Heart right ventricle (tissue), 16 donors: Measurements from ENCODE around the gene KCP. TPM values are rescaled to one million over a fixed set of nuclear protein-coding genes. Genes with fewer than 3 reads are reported as not detected.

Experiments used
- ATAC-seq, 8 donors: fragments of 200-7000 bp; cut with Tn5 transposase; one replicate each; pipeline ENCODE4 v1.9.1; 2020; ENCODE audit warnings: mild to moderate bottlenecking in 8 of 8, moderate library complexity in 8 of 8, moderate number of reproducible peaks in 1 of 8
- DNase-seq, 2 donors: peaks; one replicate each; pipeline ENCODE4 v3.0.0-alpha.2; 2020
- H3K27ac ChIP-seq, 10 donors: fragments of 200-600 bp; sonication (generic) in 2 of 10; one replicate each; pipeline versions ENCODE4 v1.5.0 to v1.8.0; 2020 to 2022; ENCODE audit warnings: mild to moderate bottlenecking in 3 of 10
- H3K27me3 ChIP-seq, 7 donors: fragments of 200-600 bp; one replicate each; pipeline ENCODE4 v1.8.0; 2021 to 2022; ENCODE audit warnings: mild to moderate bottlenecking in 2 of 7
- H3K36me3 ChIP-seq, 9 donors: fragments of 200-600 bp; sonication (generic) in 1 of 9; one replicate each; pipeline versions ENCODE4 v1.5.0 to v1.8.0; 2020 to 2022; ENCODE audit warnings: mild to moderate bottlenecking in 2 of 9
- H3K4me1 ChIP-seq, 9 donors: fragments of 200-600 bp; sonication (generic) in 1 of 9; one replicate each; pipeline versions ENCODE4 v1.5.0 to v1.8.0; 2020 to 2022; ENCODE audit warnings: mild to moderate bottlenecking in 4 of 9
- H3K4me3 ChIP-seq, 10 donors: fragments of 200-600 bp; sonication (generic) in 2 of 10; one replicate each; pipeline versions ENCODE4 v1.5.0 to v1.8.0; 2020 to 2022; ENCODE audit warnings: mild to moderate bottlenecking in 7 of 10, moderate library complexity in 2 of 10
- H3K9me3 ChIP-seq, 11 donors: fragments of 200-600 bp in 10 of 11; sonication (generic) in 2 of 11; one replicate each; pipeline versions ENCODE4 v1.5.0 to v1.8.0; 2013 to 2022; ENCODE audit warnings: mild to moderate bottlenecking in 2 of 11, control low read depth in 1 of 11, moderate library complexity in 1 of 11
- WGBS, 2 donors: extraction: QIAGEN DNeasy Blood & Tissue Kit; methylation state at CpG; one replicate each; pipeline ENCODE4 v1.1.7; 2013; ENCODE audit warnings: inconsistent platforms in 1 of 2; 5-methylcytosine and 5-hydroxymethylcytosine counted together
- intact Hi-C, 10 donors: fragments of 100-400 bp; cut with DNase I; formaldehyde crosslinking; loops; one replicate each; pipeline versions ENCODE4 v1.11.1 to v1.14.2; 2022
- polyA plus RNA-seq, 2 donors: library from polyadenylated mRNA; stranded (reverse); fragments of 200-250 nt; gene quantifications; one replicate each; pipeline ENCODE4 v1.2.3, GENCODE V29; 2013
- total RNA-seq, 10 donors: library from RNA; stranded (reverse); fragmentation: NEBNext Ultra II Directional in 3 of 10; extraction: Animal tissue kit (Norgen Biotek cat#: 25700) in 3 of 10; gene quantifications; one replicate each; pipeline versions ENCODE4 v1.2.1 to v1.2.4, GENCODE V29; 2021 to 2023
- TF ChIP-seq, protein P1 (sequence below), 9 donors: fragments of 200-600 bp; sonication (generic) in 2 of 9; IDR thresholded peaks; one replicate each; pipeline versions ENCODE4 v1.5.0 to v1.8.0; 2021 to 2022; ENCODE audit warnings: antibody characterized with exemption in 9 of 9, mild to moderate bottlenecking in 5 of 9, moderate library complexity in 1 of 9
- donor health status: Arrhythmogenic right ventricular cardiomyopathy.
- donor health status: ischemic (EF 13 %, LVEDD 7.1; RV severe dilation, severe dysfunction).
- donor health status: healthy with polysubstance abuse.
- donor health status: DM: no; HTN: yes; CAD: no.
- donor health status: DM: no; HTN: no; CAD: no.
- donor health status: ischemic (EF 25% LVEDD 6.9; RV normal size, moderate dysfunction).
- donor health status: ischemic (EF 25% LVEDD 5.7; RV mildly dilated, moderate dysfunction).
- donor health status: healthy.
- donor health status: DM: yes; HTN: yes; CAD: no.
- donor health status: Ischemic cardiomyopathy.
- donor health status: ischemic (EF 35%, LVEDD 5.7; RV mildly dilated, moderate dysfunction).
- donor health status: nonischemic (EF 11% LVEDD 7.7; RV severe dilation, severe dysfunction).
- donor health status: DM: yes; HTN: yes; CAD: no.
- donor health status: PGD.
- donor health status: ischemic (EF 29% LVEDD 5.4; RV normal size, mild dysfunction).
- donor health status: nonischemic (EF 23%, LVEDD 6.1; RV moderate dilation, normal function).

Gene KCP
- total and polyA plus RNA-seq, 12 donors = 0.09 to 0.44 (median 0.27) TPM

DNA sequence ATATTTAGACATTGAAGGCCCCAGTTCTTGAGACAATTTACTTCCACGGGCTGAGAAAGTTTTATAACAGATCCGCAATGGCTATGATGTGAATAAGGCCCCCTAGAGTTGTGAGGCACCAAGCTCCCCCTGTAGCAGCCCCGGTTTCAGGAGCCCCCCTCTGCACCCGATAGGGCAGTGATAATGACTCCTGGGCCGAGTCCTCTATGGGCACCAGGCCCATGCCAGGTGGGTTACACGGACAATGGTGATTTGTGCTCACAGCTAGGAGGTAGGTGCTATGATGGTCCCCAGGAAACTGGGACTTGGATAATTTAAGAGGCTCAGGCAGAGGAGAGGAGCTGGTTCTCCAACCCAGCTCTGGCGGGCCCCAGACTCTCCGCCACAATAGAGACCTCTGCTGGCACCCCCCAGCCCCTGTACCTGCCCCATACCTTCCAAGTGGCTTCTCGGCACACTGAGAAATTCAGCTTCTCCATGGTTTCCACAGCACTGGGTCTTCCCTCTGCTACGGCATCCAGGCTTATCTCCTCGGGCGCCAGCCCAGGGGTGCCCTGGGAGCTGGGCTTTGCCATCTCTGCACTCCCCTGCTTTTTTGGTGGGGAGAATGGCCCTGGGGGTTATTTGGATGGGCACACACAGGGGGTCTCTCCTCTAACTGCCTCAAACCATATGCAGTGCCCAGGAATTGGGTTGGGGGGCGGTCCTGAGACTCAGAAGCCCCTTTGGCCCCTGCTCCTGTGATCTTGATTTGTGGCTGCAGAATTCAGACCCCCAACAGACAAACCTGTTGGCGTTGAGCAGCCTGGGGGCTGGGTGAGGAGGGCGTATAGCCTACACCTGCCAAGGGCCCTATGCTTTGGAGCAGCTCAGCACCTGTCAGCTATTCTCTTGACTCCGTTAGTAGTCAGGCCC, 12.2 kb upstream of the KCP start:
- Histone ChIP-seq H3K27me3 (peaks cover 0 to 66% (median 35%) of the 10 kb centered on the region in 7 donors), H3K4me3 (no peak overlapping the region), H3K4me1 (peaks cover 0 to 4% (median 0%) of the 10 kb centered on the region in 9 donors), H3K36me3 (no peaks in the 10 kb centered on the region), H3K9me3 (no peaks in the 10 kb centered on the region), H3K27ac (no peak overlapping the region)
- ATAC-seq (peak in 2 of 8 donors; percentile 19 to 34), DNase-seq (no peak)
- TF ChIP-seq, protein P1, sequence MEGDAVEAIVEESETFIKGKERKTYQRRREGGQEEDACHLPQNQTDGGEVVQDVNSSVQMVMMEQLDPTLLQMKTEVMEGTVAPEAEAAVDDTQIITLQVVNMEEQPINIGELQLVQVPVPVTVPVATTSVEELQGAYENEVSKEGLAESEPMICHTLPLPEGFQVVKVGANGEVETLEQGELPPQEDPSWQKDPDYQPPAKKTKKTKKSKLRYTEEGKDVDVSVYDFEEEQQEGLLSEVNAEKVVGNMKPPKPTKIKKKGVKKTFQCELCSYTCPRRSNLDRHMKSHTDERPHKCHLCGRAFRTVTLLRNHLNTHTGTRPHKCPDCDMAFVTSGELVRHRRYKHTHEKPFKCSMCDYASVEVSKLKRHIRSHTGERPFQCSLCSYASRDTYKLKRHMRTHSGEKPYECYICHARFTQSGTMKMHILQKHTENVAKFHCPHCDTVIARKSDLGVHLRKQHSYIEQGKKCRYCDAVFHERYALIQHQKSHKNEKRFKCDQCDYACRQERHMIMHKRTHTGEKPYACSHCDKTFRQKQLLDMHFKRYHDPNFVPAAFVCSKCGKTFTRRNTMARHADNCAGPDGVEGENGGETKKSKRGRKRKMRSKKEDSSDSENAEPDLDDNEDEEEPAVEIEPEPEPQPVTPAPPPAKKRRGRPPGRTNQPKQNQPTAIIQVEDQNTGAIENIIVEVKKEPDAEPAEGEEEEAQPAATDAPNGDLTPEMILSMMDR (IDR thresholded peaks at IDR 0.05) = no peak
- intact Hi-C loops = no loop called here
- WGBS, 2 donors = 81 to 83% methylated on average over 16 of the region's 16 CpGs

GRCh38 chr7:128921866-128922440, 11.4 kb upstream of the KCP start:
- Histone ChIP-seq H3K27ac (no peak overlapping the region), H3K4me1 (peaks cover 0 to 4% (median 0%) of the 10 kb centered on the region in 9 donors), H3K4me3 (no peak overlapping the region), H3K27me3 (peaks cover 0 to 63% (median 39%) of the 10 kb centered on the region in 7 donors), H3K9me3 (no peaks in the 10 kb centered on the region), H3K36me3 (no peaks in the 10 kb centered on the region)
- DNase-seq (no peak), ATAC-seq (no peak)
- intact Hi-C loops = no loop called here
- TF ChIP-seq, protein P1 (IDR thresholded peaks at IDR 0.05) = no peak
- 69 to 73% methylated on average over 9 of the region's 9 CpGs for WGBS, 2 donors

DNA sequence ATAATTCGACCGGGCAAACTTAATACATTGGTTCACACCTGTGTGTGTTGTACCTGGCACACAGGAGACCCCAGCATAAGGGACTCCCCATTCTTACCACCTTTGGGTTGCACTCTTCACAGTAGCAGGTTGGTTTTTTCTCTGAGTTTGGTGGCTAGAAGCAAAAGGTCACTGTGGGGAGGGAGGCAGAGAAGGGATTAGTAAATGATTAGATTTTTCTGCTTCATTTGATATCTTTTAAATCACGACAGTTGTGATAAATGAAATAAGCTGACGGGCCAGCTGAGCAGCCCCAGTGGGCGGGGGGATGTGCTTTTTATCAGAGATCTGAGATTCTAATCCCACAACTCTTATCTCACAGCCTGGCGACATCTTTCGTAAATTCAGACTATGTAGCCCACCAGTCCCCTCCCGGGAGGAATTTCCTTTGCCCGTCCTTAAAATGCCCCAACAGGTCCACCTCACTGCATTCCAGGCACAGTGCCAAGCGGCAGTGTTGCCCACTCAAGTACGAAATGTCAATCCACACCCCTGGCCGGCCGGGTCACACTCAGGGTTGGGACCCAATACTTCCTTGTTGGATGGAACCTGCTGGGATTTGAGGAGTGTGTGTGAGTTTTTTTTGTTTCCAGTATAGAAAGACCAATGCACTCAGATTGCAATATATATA, 10.5 kb upstream of the KCP start:
- H3K4me1 ChIP-seq = peaks cover 0 to 4% (median under 1%) of the 10 kb centered on the region in 9 donors
- no peaks in the 10 kb centered on the region for H3K36me3 ChIP-seq
- no peak for DNase-seq
- no peak for ATAC-seq
- H3K4me3 ChIP-seq = no peak overlapping the region
- H3K27me3 ChIP-seq = peaks cover 0 to 67% (median 48%) of the 10 kb centered on the region in 7 donors
- WGBS, 2 donors = 34 to 44% methylated on average over 13 of the region's 13 CpGs
- no peaks in the 10 kb centered on the region for H3K9me3 ChIP-seq
- intact Hi-C loops = no loop called here
- H3K27ac ChIP-seq = no peak overlapping the region
- TF ChIP-seq, protein P1 (IDR thresholded peaks at IDR 0.05) = no peak
